CD4-positive, alpha-beta T cell treated with Interleukin-1 beta for 1 hour (primary cell): ENCODE results near the gene MMRN2.
"Not testable (repeated sequence)": the region's sequence is repeated elsewhere in the genome, so short reads cannot be mapped to it uniquely, and the experiment has no call there.

Experiments
- DNase-seq, 2 donors: peaks; one replicate each; pipeline ENCODE4 v3.0.0-alpha.2; 2020 to 2022

The MMRN2 gene

GRCh38 chr10:86941426-86941825 is 16.0 kb downstream of the MMRN2 start:
- DNase-seq = no peak

- DNase-seq = no peak
These were observed 16.7 kb downstream of the MMRN2 start for GRCh38 chr10:86940677-86941076.

- not testable (repeated sequence) for DNase-seq
These were observed 17.3 kb downstream of the MMRN2 start for GRCh38 chr10:86940076-86940475.

GRCh38 chr10:86938260-86938659 is 19.2 kb downstream of the MMRN2 start:
- no peak for DNase-seq

GRCh38 chr10:86937502-86938154 is 19.8 kb downstream of the MMRN2 start:
- no peak for DNase-seq

GRCh38 chr10:86936661-86937501 is 20.5 kb downstream of the MMRN2 start:
- no peak for DNase-seq

- not testable (repeated sequence) for DNase-seq
These were observed 23.2 kb downstream of the MMRN2 start for GRCh38 chr10:86934162-86934711.

- no peak for DNase-seq
These were observed 24.7 kb downstream of the MMRN2 start for GRCh38 chr10:86932674-86933073.

GRCh38 chr10:86931872-86932271 is 25.5 kb downstream of the MMRN2 start:
- DNase-seq = no peak

GRCh38 chr10:86929468-86930380 is 27.7 kb downstream of the MMRN2 start:
- no peak for DNase-seq

GRCh38 chr10:86922553-86922961 is 34.9 kb downstream of the MMRN2 start:
- DNase-seq = no peak

GRCh38 chr10:86918022-86918471 is 39.4 kb downstream of the MMRN2 start:
- no peak for DNase-seq

GRCh38 chr10:86914734-86915133 is 42.7 kb downstream of the MMRN2 start:
- no peak for DNase-seq

GRCh38 chr10:86905429-86905828 is 52.0 kb downstream of the MMRN2 start:
- no peak for DNase-seq

GRCh38 chr10:86904600-86904999 is 52.8 kb downstream of the MMRN2 start:
- DNase-seq = no peak

GRCh38 chr10:86900955-86901354 is 56.5 kb downstream of the MMRN2 start:
- no peak for DNase-seq

GRCh38 chr10:86899670-86900276 is 57.6 kb downstream of the MMRN2 start:
- peak; percentile 5 to 46 for DNase-seq

GRCh38 chr10:86899132-86899531 is 58.3 kb downstream of the MMRN2 start:
- no peak for DNase-seq

- no peak for DNase-seq
These were observed 58.9 kb downstream of the MMRN2 start for GRCh38 chr10:86898511-86898910.

GRCh38 chr10:86889997-86890396 is 67.4 kb downstream of the MMRN2 start:
- DNase-seq = no peak

GRCh38 chr10:86888585-86889381 is 68.6 kb downstream of the MMRN2 start:
- DNase-seq = no peak
